ENCODE data around the gene CAMK2G.
"Not testable (repeated sequence)": the region's sequence is repeated elsewhere in the genome, so short reads cannot be mapped to it uniquely, and the experiment has no call there.

Gene CAMK2G

DNA sequence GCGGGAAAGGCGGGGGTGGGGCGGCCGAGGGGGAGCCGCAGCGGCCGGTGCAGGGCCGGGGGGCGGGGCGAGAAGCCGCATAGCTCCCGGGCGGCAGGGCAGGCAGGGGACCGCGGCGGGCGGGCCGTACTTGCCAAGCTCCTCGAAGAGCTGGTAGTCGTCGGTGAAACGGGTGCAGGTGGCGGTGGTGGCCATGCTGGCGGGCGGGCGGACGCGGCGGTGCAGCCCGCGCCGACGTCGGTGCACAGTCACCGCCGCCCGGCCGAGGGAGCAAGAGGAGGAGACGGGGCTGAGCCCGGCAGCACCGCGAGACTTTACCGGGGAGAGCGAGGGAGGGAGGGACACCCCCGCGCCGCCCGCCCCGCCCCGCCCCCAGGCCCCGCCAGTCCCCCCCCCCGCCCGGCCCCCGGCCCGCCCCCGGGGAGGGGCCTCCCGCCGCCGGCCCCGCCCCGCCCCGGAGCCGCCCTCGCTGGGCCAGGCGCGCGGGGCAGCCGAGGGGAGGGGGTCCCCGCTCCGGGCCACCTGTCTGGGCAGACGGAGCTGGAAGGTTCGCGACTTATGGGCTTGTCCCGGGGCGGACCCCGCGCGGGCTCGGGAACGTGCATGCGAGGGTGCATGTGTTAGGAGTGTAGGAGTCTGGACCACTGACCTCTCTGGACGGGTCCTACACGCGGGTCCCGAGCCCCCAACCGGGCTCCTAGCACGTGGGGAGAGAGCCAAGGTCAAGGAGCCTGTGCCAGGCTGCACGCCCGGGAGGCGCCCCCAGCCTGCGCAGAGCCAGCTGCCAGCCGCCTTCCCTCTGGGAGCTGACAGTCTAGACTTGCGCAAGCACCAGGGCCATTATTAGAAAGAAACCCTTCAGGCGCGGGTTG is at the start of gene CAMK2G:
TSS of gene CAMK2G (minus strand) at position 289 of the 872 bp plus-strand sequence. CDS start at position 195, 94 bp downstream.
- DNase-seq (ENCODE audit: low spot score) = peak; percentile 88
- peak within 1 kb of the TSS; percentile 95 for H3K4me3 ChIP-seq
- H3K27ac ChIP-seq = peak within 1 kb of the TSS; percentile 67 to 93
- TF ChIP-seq, protein P1, sequence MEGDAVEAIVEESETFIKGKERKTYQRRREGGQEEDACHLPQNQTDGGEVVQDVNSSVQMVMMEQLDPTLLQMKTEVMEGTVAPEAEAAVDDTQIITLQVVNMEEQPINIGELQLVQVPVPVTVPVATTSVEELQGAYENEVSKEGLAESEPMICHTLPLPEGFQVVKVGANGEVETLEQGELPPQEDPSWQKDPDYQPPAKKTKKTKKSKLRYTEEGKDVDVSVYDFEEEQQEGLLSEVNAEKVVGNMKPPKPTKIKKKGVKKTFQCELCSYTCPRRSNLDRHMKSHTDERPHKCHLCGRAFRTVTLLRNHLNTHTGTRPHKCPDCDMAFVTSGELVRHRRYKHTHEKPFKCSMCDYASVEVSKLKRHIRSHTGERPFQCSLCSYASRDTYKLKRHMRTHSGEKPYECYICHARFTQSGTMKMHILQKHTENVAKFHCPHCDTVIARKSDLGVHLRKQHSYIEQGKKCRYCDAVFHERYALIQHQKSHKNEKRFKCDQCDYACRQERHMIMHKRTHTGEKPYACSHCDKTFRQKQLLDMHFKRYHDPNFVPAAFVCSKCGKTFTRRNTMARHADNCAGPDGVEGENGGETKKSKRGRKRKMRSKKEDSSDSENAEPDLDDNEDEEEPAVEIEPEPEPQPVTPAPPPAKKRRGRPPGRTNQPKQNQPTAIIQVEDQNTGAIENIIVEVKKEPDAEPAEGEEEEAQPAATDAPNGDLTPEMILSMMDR (IDR thresholded peaks at IDR 0.05) = no peak

DNA sequence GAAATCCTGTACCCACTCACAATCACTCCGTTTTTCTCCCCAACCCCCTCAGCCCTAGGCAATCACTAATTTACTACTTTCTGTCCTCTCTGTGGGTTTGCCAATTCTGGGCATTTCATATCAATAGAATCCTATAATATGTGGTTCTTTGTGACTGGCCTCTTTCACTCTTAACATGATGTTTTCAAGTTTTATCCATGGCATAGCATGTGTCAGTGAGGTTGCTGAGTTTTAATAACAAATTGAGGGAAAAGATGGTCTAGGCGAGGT is 48.4 kb upstream of the CAMK2G start:
- no peak for DNase-seq (ENCODE audit: low spot score)
- Histone ChIP-seq H3K27ac (no peak overlapping the region), H3K4me3 (no peak overlapping the region)
- TF ChIP-seq, protein P1 (IDR thresholded peaks at IDR 0.05) = no peak

DNA sequence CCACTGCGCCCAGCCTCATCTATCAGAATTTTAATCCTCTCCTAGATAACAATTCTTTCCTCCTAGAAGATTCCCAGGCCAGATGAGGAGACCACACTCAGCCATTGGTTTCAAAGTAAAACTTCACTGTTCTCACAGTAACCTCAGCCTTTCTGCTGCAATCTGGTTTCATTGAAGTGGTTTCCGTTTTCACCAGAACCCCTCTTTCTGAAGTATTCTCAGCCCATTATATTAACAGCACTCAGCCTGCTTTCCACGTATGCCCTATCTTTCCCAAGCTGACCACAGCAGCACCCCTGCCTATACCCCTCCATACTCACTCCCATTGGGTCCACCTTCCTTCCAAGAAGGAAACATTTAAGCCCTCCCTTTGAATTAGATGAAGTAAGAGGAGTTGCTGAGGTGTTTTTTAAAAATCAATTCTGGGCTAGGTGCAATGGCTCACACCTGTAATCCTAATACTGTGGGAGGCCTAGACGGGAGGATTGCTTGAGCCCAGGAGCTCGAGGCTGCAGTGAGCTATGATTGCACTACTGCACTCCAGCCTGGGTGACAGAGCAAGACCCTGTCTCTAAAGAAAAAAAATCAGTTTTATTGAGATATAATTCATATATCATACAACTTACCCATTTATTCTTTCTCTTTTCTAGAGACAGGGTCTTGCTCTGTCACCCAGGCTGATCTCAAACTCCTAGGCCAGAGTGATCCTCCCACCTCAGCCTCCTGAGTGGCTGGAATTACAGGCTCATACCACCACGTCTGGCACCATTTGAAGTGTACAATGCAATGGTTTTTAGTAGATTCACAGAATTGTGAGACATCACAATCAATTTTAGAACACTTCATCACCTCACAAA is 47.9 kb upstream of the CAMK2G start:
- H3K4me3 ChIP-seq = no peak overlapping the region
- no peak for DNase-seq (ENCODE audit: low spot score)

DNA sequence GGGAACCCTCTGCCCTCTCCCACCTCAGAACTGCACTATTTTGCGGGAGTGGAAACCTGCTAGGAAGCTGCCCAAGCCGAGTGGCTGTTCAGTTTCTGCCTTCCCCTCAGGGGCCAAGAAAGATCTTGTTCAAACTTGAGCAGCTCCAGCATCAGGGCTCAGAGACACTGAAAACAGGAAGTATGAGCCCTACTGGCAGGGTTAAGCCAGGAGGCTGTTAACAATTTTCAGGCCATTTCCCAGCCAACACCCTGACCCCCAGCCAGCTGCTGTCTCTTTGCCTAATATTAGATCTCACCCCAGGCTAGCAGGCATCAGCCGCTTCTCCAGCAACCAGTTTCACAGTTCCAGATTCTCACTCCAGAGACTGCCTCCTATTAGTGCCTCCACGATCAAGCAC is 45.7 kb upstream of the CAMK2G start:
- H3K4me3 ChIP-seq = peak overlapping the region; percentile 22
- TF ChIP-seq, protein P1 (IDR thresholded peaks at IDR 0.05) = no peak
- DNase-seq (ENCODE audit: low spot score) = no peak
- peak overlapping the region; percentile 57 to 75 for H3K27ac ChIP-seq

More for the DNA sequence above, 47.9 kb upstream of the CAMK2G start:
- TF ChIP-seq, protein P1 (IDR thresholded peaks at IDR 0.05) = no peak
- no peak overlapping the region for H3K27ac ChIP-seq

DNA sequence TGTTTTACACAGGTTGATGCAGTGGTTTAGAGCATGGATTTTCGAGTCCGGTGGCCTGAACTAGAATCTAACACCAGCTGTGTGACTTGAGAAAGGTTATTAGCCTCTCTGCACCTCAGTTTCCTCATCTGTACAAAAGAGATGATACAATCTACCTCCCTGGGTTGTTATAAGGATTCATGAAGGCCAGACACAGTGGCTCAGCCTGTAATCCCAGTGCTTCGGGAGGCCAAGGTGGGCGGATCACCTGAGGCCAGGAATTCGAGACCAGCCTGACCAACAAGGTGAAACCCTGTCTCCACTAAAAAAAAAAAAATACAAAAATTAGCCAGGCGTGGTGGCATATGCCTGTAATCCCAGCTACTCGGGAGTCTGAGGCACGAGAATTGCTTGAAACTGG is 45.1 kb upstream of the CAMK2G start:
- H3K4me3 ChIP-seq; DNase-seq (ENCODE audit: low spot score): not testable (repeated sequence)
- H3K27ac ChIP-seq = peak overlapping the region in 1 of 2 donors; percentile 75

DNA sequence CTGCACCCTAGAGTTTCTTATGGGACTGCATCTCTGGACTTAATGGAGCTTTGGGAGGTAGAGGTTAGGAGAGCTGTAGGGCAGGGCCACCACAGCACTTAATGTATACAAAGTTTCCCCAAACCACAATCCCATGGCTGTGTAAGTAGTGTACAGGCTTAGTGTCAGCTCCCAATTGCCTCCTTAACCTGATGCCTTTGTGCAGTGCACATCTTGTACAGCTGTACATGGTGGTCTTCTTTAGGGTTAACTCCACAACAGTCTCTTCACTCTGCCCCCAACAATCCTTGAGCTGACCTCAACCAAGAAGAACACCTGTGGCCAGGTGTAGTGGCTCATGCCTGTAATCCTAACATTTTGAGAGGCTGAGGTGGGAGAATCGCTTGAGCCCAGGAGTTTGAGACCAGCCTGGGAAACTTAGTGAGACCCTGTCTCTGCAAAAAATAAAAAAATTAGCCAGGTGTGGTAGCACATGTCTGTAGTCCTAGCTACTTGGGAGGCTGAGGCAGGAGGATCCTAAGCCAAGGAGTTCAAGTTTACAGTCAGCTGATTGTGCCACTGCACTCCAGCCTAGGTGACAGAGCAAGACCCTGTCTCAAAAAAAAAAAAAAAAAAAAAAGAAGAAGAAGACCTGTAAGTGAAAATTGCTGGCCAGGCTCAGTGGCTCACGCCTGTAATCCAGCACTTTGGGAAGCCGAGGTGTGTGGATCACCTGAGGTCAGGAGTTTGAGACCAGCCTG is 43.4 kb upstream of the CAMK2G start:
- H3K27ac ChIP-seq = no peak overlapping the region
- TF ChIP-seq, protein P1 (IDR thresholded peaks at IDR 0.05) = no peak
- H3K4me3 ChIP-seq = no peak overlapping the region

More for the DNA sequence above, 43.4 kb upstream of the CAMK2G start:
- no peak for DNase-seq (ENCODE audit: low spot score)

Data from coronary artery (tissue), 2 donors.